KMS-11 (cell line): Measurements from ENCODE around the gene TSPAN14.

Source experiments
- H2AFZ ChIP-seq: fragments of 200-600 bp; sonication (generic); 2 replicates; pipeline ENCODE4 v1.6.1; 2016; ENCODE audit warnings: antibody characterized with exemption, mixed run types, low read depth
- H3K27ac ChIP-seq: fragments of 200-600 bp; sonication (generic); 2 replicates; pipeline ENCODE4 v1.6.1; 2016; ENCODE audit warnings: mild to moderate bottlenecking, mixed run types
- H3K27me3 ChIP-seq: fragments of 200-600 bp; sonication (generic); 2 replicates; pipeline ENCODE4 v1.6.1; 2017; ENCODE audit warnings: mild to moderate bottlenecking, low read depth, mixed run types, moderate library complexity; ENCODE audit not compliant: insufficient read depth
- H3K36me3 ChIP-seq: fragments of 200-600 bp; sonication (generic); 2 replicates; pipeline ENCODE4 v1.6.1; 2017; ENCODE audit warnings: mild to moderate bottlenecking, mixed run types; ENCODE audit not compliant: insufficient read depth
- H3K4me1 ChIP-seq: fragments of 200-600 bp; sonication (generic); 2 replicates; pipeline ENCODE4 v1.6.1; 2016; ENCODE audit warnings: mild to moderate bottlenecking, low read depth, mixed run types; ENCODE audit not compliant: poor library complexity, severe bottlenecking
- H3K4me2 ChIP-seq: fragments of 200-600 bp; sonication (generic); 2 replicates; pipeline ENCODE4 v1.7.0; 2016; ENCODE audit warnings: mild to moderate bottlenecking, mixed run types
- H3K4me3 ChIP-seq: fragments of 200-600 bp; sonication (generic); IDR thresholded peaks from 2 replicates; pipeline ENCODE4 v1.6.1; 2017; ENCODE audit warnings: low read depth, low read length, mixed read lengths; ENCODE audit not compliant: insufficient read depth
- H3K79me2 ChIP-seq: fragments of 200-600 bp; sonication (generic); 2 replicates; pipeline ENCODE4 v1.6.1; 2016; ENCODE audit warnings: low read depth, mixed run types; ENCODE audit not compliant: insufficient read depth
- H3K9ac ChIP-seq: fragments of 200-600 bp; sonication (generic); 2 replicates; pipeline ENCODE4 v1.6.1; 2016; ENCODE audit warnings: mild to moderate bottlenecking, mixed run types
- H4K20me1 ChIP-seq: fragments of 200-600 bp; sonication (generic); 2 replicates; pipeline ENCODE4 v1.6.1; 2016; ENCODE audit warnings: mild to moderate bottlenecking, mixed run types; ENCODE audit not compliant: insufficient read depth
- TF ChIP-seq, protein P1 (sequence below): fragments of 200-600 bp; sonication (generic); conservative IDR thresholded peaks from 2 replicates; pipeline ENCODE4 v1.6.1; 2017; ENCODE audit warnings: low read depth, mild to moderate bottlenecking, antibody characterized with exemption, low read length, moderate library complexity, mixed read lengths

Gene TSPAN14

DNA sequence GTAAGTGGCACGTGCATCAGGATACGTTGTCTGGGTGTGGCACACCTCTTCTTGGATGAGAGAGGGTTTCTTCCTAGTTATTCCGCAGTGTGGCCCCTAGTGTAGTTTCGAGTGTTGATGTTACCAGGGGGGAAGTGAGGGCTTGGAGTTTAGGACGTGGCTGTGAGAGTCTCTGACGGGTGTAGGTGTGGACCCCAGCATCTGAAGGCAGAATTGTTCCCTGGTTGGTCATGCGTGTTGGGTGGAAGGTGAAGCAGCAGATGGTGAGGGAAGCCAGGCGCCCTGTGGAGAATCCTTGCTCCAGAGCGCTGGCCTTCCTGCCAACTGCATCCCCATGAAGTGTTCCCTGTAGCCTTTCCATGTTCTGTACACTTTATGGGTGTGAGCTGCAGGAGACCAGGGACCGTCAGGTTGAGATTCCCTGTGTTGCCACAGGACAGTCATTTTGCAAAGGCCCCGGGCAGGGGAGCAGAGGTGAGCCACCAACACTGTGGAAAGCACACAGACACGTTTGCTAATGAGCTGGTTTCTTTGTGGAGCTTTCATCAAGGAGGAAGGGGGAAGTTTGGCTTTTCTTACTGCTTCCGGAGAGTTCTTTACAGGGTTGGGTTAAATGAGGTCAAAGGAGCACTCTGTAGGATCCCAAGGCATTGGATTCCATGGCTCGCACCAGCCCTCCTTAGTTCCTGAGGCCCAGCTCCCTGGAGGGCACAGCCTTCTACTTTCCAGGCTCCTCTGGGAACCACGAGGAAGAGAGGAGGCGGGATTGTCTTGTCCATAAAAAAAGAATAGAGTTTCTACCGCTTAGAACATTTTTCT is 32.0 kb downstream of the TSPAN14 start:
- Histone ChIP-seq H3K4me1 (no peaks in the 10 kb centered on the region), H3K4me3 (no peak overlapping the region), H4K20me1 (no peaks in the 10 kb centered on the region), H2AFZ (no peak overlapping the region), H3K27ac (no peak overlapping the region), H3K27me3 (no peaks in the 10 kb centered on the region), H3K36me3 (no peaks in the 10 kb centered on the region), H3K9ac (no peak overlapping the region), H3K79me2 (no peaks in the 10 kb centered on the region), H3K4me2 (no peak overlapping the region)
- TF ChIP-seq, protein P1, sequence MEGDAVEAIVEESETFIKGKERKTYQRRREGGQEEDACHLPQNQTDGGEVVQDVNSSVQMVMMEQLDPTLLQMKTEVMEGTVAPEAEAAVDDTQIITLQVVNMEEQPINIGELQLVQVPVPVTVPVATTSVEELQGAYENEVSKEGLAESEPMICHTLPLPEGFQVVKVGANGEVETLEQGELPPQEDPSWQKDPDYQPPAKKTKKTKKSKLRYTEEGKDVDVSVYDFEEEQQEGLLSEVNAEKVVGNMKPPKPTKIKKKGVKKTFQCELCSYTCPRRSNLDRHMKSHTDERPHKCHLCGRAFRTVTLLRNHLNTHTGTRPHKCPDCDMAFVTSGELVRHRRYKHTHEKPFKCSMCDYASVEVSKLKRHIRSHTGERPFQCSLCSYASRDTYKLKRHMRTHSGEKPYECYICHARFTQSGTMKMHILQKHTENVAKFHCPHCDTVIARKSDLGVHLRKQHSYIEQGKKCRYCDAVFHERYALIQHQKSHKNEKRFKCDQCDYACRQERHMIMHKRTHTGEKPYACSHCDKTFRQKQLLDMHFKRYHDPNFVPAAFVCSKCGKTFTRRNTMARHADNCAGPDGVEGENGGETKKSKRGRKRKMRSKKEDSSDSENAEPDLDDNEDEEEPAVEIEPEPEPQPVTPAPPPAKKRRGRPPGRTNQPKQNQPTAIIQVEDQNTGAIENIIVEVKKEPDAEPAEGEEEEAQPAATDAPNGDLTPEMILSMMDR: no peak

DNA sequence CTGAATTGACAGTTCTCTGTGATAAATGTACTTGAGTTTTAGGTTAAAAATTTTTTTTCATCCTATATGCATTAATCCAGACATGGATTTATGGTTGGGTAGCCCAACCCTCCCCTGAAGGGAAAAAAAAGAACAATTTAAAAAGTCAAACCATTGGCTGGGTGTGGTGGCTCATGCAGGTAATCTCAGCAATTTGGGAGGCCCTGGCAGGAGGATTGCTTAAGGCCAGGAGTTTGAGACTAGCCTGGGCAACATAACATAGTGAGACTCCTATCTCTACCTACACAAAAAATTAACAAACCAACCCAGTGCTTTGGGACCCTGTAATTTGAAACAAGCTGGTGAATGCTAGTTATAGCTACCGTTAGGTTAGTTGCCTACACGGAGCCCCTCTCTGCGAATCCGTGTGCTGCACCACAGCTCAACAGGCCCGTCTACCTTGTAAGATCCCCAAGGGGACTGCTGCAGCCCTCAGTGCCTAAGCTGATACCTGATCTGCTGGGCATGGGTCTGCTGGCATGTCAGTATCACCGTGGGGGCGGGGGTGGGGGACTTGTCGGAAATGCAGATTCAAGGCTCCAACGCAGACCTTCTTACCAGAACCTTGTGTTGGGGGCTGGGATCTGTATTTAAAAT is 32.8 kb downstream of the TSPAN14 start:
- Histone ChIP-seq H3K9ac (no peak overlapping the region), H3K4me3 (no peak overlapping the region), H3K4me1 (no peaks in the 10 kb centered on the region), H3K27ac (no peak overlapping the region), H3K79me2 (no peaks in the 10 kb centered on the region), H2AFZ (no peak overlapping the region), H3K4me2 (no peak overlapping the region), H4K20me1 (no peaks in the 10 kb centered on the region), H3K36me3 (no peaks in the 10 kb centered on the region), H3K27me3 (no peaks in the 10 kb centered on the region)
- TF ChIP-seq, protein P1: no peak

DNA sequence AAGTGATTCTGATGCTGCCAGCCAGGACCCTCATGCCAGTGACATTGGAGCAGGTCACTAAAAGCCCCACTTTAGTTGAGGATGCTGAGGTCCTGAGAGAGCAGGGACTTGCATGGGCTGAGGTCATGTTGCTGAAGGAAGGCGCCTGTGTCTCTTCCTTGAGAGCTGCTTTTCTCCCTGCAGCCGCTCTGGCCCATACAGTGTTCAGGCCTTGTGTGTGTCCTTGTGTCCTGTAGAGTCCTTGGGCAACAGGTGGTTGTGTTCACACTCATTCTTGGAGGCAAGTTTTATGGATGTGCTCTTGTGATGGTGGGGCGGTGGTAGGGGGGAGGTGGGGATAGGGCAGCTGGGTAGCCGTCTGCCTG is 33.3 kb downstream of the TSPAN14 start:
- Histone ChIP-seq H3K4me3 (no peak overlapping the region), H3K27me3 (no peaks in the 10 kb centered on the region), H3K4me2 (no peak overlapping the region), H3K9ac (no peak overlapping the region), H3K36me3 (no peaks in the 10 kb centered on the region), H3K79me2 (no peaks in the 10 kb centered on the region), H3K27ac (no peak overlapping the region), H4K20me1 (no peaks in the 10 kb centered on the region), H2AFZ (no peak overlapping the region), H3K4me1 (no peaks in the 10 kb centered on the region)
- TF ChIP-seq, protein P1: no peak

DNA sequence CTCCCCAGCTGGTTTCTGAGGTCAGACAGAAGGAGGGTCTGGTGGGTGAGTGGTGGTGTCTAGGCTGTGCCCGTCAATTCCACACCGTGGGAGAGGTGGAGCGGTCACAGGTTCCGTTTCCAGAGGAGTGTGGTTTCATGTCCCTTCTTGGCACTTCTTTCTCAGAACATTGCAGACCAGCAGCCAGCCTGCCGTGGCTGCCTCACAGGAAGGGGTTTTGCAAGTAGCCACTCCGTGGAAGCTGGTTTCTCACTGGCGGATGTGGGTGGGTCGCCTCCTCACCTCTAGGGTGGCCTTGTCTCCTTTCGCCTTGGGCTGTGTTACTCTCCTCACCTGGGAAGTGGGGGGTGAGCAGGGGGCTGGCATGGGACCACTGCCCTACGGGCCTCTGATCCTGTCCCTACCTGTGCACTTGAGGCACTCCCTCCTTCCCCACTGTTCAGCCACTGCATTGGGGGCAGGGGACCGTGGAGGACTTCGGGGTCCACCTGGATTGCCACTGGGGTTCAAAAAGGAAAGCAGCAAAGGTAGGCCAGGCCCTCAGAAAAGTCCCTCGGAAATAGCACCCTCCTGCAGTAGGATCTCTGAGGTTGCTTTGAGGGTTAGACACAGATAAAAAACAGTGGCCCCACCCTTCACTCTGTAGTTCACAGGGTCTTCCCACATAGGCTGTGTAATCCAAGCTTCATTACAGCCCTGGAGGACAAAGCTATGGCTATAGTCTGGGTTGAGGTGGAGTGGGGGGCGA is 33.9 kb downstream of the TSPAN14 start:
- Histone ChIP-seq H3K79me2 (no peaks in the 10 kb centered on the region), H3K27ac (no peak overlapping the region), H3K9ac (no peak overlapping the region), H3K4me1 (no peaks in the 10 kb centered on the region), H4K20me1 (no peaks in the 10 kb centered on the region), H2AFZ (no peak overlapping the region), H3K4me2 (no peak overlapping the region), H3K36me3 (no peaks in the 10 kb centered on the region), H3K4me3 (no peak overlapping the region), H3K27me3 (no peaks in the 10 kb centered on the region)
- TF ChIP-seq, protein P1: no peak
